CD4-positive, alpha-beta T cell treated with Interleukin-12 subunit alpha and Interleukin-12 subunit beta, for 1 hour (primary cell): ENCODE data around the gene ISM1.

ENCODE experiments used
- DNase-seq: peaks from one replicate; pipeline ENCODE4 v3.0.0-alpha.2; 2020

Gene ISM1

DNA sequence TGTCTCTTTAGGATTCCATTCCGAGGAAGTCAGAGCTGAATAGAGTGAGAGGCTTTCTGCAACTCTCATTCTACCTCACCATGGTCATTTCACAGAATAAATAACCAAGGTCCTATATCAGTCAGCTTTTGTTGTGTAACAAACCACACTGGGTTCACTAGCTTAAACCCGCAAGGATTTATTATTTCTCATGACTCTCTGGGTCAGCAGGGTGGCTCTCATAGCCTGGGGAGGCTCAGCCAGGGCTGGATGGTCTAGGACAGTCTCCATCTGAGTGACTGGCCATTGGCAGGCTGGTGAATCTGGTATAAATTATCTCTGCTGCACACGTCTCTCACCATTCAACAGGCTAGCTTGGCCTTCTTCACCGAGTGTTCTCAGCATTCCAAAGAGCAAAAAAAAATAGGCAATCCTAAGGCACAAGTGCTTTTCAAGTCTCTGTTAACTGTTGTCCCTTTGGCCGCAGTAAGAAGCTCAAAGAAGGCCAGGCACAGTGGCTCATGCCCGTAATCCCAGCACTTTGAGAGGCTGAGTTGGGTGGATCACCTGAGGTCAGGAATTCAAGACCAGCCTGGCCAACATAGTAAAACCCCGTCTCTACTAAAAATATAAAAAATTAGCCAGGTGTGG is 39.7 kb downstream of the ISM1 start:
- no peak for DNase-seq

GRCh38 chr20:13261460-13262301 is 40.6 kb downstream of the ISM1 start:
- peak; percentile 70 for DNase-seq

- no peak for DNase-seq
Observed at GRCh38 chr20:13262302-13262650, 41.2 kb downstream of the ISM1 start.

DNA sequence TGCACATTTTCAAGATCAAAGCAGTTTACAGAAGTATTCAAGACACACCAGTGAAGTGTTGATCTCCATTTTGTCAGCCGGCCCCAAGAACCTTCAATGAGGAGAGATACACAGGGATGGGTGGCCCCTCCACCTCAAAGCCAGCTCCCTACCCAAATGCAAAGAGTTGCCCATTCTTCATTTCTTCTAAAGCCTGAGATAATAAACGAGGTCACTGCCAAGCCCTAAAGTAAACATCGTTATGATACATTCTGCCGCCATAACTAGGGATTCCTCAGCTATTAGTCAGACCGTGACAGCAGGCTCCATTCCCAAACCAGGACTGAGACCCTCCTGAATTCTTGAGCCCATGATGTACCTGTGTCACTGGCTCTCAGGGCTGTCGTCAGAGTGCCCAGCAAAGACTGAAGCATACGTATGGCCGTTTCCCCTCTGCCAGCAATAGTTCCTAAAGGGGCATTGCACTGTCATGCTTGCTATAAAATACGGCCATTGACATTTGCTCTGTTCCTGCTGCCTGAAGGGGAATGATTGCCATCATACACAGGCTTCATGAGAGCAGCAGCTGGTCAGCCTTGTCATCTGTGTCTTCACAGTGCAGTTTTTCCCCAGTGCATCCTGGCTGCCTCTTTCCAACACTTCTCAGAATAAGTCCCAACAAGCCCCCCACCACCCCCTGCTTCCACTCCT is 41.7 kb downstream of the ISM1 start:
- DNase-seq: no peak

DNA sequence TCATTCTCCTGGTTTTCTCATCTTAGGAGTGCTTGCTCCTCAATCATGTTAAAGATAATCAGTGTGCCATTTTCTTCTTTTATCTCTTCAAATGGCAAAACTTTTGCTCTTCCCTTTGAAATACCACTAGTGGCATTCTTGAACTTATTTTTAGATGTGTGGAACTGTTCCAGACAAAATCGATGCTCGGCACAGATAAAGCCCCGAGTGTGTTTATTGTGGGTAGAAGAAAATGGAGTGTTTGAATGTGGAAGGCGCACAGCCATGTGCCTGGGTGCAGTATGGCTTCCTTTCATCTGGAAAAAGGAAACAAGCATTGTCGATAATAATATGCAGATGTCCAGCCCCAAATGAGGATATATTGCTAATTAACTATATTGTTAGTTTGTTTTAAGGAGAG is 42.4 kb downstream of the ISM1 start:
- no peak for DNase-seq

- no peak for DNase-seq
Observed at GRCh38 chr20:13264907-13265306, 43.8 kb downstream of the ISM1 start.

GRCh38 chr20:13265941-13266340 is 44.9 kb downstream of the ISM1 start:
- no peak for DNase-seq

DNA sequence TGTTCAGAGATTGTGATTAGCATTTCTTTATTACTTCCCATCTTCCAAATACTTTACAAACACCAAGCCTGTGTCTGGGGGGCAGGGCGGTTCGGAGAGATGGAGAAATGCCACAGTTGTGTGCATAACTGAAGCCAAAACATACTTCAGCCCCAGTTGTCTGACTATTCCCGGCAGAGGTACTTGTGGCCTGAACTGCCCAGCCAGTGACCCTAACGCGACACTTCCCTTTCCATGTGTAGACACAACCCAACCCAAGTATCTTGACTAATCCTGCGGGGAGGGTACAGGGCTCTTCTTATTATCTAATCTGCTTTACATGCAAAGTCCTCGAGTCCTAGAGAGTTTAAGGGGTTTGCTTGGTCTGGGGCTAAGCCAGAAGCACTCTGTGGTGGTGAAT is 46.2 kb downstream of the ISM1 start:
- no peak for DNase-seq

GRCh38 chr20:13268953-13269352 is 47.9 kb downstream of the ISM1 start:
- DNase-seq: no peak

DNA sequence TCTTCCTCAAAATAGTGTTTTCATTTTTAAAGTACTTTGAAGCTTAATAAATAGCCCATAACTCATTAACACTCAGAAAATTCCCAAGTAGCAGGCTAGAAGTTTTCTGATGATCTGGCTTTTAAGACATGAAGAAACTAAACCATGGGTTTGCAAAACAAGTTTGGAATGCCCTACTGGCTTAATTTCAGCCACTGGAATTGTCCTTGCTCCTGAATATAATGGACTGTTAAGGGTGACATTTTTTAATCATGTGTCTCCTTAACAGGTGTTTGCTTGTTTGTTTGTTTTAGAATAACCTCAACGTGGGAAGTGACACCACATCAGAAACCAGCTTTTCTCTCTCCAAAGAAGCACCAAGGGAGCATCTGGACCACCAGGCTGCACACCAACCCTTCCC is 49.1 kb downstream of the ISM1 start:
- DNase-seq: no peak

- DNase-seq: no peak
Observed at GRCh38 chr20:13271098-13271497, 50.0 kb downstream of the ISM1 start.

GRCh38 chr20:13271977-13272975 is 51.2 kb downstream of the ISM1 start:
- DNase-seq: no peak

GRCh38 chr20:13274275-13274861 is 53.3 kb downstream of the ISM1 start:
- no peak for DNase-seq

DNA sequence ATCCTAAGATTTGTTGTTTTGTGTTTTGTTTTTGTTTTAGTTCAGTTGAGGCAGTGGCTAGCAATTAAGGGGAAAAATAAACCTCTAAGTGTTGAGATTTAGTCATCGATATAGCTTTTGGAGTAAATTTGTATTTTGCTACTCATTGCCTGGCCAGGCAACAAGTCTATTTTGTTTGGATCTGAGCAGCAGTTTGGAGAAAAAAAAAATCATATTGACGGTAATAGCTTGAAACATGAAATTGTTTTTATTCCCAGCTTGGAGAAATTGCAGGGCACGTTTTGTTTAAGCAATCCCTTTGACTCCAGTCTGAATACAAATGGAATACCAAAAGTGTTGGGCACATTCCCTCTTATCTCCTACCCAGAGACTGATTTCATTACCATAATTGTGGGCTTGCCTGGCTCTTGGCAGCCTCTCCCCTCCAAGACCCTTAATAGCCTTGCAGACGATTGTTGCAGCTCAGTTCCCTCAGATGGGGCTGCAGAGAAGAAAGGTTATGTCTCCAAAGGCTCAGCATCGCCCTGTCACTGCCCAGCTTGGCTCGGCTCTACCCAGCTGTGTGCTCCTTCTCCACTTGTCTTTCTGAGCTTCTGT is 56.0 kb downstream of the ISM1 start:
- DNase-seq: no peak

GRCh38 chr20:13277663-13278295 is 56.7 kb downstream of the ISM1 start:
- no peak for DNase-seq

DNA sequence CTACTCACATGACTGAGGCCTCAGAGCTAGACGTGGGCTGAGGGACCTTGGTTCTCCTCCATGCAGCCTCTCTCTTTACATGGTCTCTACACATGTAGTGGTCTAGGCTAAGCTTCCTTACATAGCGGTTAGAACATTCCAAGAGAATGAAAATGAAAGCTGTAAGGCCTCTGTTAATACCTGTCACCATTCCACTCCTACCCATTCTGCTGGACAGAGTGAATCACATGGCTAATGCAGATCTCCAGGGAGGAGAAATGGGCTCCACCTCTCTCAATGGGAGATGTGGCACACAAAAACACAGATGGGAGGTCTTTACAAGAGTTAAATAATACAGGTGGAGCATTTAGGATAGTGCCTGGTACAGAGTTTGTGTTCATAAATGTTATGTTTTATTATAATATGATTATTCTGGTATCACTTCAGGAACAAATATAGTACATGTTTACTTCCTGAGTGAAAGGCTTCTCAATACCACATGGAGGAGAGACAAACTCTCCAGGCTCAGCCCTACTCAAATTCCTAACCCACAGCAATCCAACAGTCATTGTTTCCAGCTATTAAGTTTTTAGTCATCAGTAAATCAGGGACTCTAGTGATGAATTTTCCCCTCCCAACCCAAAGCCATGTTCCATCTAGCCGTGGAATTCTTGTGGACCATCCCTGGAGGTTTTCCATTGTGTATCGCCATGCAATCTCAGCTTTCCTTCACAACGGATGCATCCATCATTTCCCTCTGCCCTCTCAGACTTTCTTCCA is 57.9 kb downstream of the ISM1 start:
- no peak for DNase-seq

- no peak for DNase-seq
Observed at GRCh38 chr20:13280609-13281324, 59.7 kb downstream of the ISM1 start.

DNA sequence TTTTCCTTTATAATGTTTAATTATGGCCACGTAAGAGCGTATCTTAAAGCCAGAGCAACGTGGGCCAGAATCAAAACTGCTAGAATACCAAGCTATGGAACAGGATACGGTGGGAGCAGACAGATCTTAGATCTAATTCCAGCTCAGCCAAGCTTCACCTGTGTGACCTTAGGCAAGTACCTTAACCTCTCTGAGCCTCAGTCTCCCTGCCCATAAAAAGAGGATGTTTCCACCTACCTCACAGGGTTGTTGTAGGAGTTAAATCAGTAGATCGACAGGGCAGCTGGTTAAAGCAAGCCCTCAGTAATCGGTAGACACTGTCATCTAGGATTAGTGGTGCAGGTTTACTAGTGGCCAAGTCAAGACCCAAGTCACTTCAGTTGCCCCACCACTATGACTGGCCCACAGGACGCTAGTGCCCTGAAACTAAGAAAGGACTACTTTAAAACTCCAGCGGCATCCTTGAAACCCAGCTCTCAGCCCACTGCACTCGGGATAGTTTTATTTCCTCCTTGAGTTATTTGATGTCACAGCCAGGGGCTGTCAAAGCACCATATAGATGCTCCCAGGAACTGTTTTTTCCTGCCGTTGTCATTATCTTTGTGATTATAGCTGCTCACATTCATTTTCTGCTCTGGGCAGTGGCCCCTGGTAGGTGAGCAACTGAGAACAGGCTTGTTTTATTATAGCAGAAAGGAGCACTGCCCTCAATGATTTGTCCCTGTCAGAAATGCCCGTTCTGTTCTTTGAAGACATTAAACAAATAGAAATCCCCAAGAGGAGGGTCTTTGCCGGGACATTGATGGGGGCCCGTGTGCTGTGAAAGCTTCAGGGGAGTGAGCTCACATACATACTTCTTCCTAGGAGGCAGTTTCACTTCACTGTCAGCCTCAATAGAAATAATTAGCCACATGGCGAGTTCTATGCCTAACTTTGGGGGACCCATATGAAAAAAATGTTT is 63.1 kb downstream of the ISM1 start:
- DNase-seq: no peak

- no peak for DNase-seq
Observed at GRCh38 chr20:13284830-13285229, 63.8 kb downstream of the ISM1 start.
